ENCODE data around the gene HNRNPC. TPM values are rescaled to one million over a fixed set of nuclear protein-coding genes. Genes with fewer than 3 reads are reported as not detected.

The HNRNPC gene
- total RNA-seq, 3 donors from 2014 or later, result 273 to 334 (median 312) TPM

GRCh38 chr14:21255385-21256101 is 13.7 kb downstream of the HNRNPC start:
- TF ChIP-seq CTCF (IDR thresholded peaks at IDR 0.05), result no peak
- H3K4me1 ChIP-seq (ENCODE audit: low read depth), result peaks cover 15% of the 10 kb centered on the region
- intact Hi-C loops (cut with DNase I, micrococcal nuclease), result no loop called here
- peak; percentile 23 for ATAC-seq
- peaks cover 8% of the 10 kb centered on the region for H3K36me3 ChIP-seq (ENCODE audit: low read depth)
- no peaks in the 10 kb centered on the region for H3K9me3 ChIP-seq
- DNase-seq, result no peak
- H3K4me3 ChIP-seq, result no peak overlapping the region

- no peak for TF ChIP-seq CTCF (IDR thresholded peaks at IDR 0.05)
- no peak overlapping the region for H3K4me3 ChIP-seq
- DNase-seq, result no peak
- peaks cover 9% of the 10 kb centered on the region for H3K36me3 ChIP-seq (ENCODE audit: low read depth)
- no peaks in the 10 kb centered on the region for H3K9me3 ChIP-seq
- intact Hi-C loops (cut with DNase I, micrococcal nuclease), result no loop called here
- peaks cover 7% of the 10 kb centered on the region for H3K4me1 ChIP-seq (ENCODE audit: low read depth)
- ATAC-seq, result no peak
Measured at GRCh38 chr14:21252149-21252548, 17.1 kb downstream of the HNRNPC start.

DNA sequence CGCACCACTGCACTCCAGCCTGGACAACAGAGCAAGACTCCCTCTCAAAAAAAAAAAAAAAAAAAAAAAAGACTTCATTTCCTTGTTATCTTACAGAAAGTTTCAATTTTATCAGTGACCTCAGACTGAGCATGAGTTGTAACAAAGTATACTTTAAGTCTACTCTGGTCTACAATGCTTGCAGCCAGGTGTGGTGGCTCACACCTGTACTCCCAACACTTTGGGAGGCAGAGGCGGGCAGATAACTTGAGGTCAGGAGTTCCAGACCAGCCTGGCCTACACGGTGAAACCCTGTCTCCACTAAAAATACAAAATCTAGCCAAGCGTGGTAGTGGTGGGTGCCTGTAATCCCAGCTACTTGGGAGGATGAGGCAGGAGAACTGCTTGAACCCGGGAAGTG is 18.0 kb downstream of the HNRNPC start:
- no peak for TF ChIP-seq CTCF (IDR thresholded peaks at IDR 0.05)
- H3K4me1 ChIP-seq (ENCODE audit: low read depth), result peaks cover 7% of the 10 kb centered on the region
- DNase-seq, result no peak
- no peak overlapping the region for H3K4me3 ChIP-seq
- peaks cover 9% of the 10 kb centered on the region for H3K36me3 ChIP-seq (ENCODE audit: low read depth)
- ATAC-seq, result no peak
- H3K9me3 ChIP-seq, result no peaks in the 10 kb centered on the region
- intact Hi-C loops (cut with DNase I, micrococcal nuclease), result no loop called here

- Histone ChIP-seq H3K36me3 (ENCODE audit: low read depth) (peaks cover 9% of the 10 kb centered on the region), H3K4me3 (no peak overlapping the region), H3K4me1 (ENCODE audit: low read depth) (no peaks in the 10 kb centered on the region), H3K9me3 (no peaks in the 10 kb centered on the region)
- intact Hi-C loops (cut with DNase I, micrococcal nuclease), result no loop called here
- ATAC-seq (no peak), DNase-seq (no peak)
- no peak for TF ChIP-seq CTCF (IDR thresholded peaks at IDR 0.05)
Measured at GRCh38 chr14:21248739-21249411, 20.4 kb downstream of the HNRNPC start.

GRCh38 chr14:21248338-21248737 is 20.9 kb downstream of the HNRNPC start:
- Histone ChIP-seq H3K36me3 (ENCODE audit: low read depth) (peaks cover 9% of the 10 kb centered on the region), H3K4me3 (no peak overlapping the region), H3K9me3 (no peaks in the 10 kb centered on the region), H3K4me1 (ENCODE audit: low read depth) (no peaks in the 10 kb centered on the region)
- no peak for TF ChIP-seq CTCF (IDR thresholded peaks at IDR 0.05)
- no peak for ATAC-seq
- DNase-seq, result no peak
- intact Hi-C loops (cut with DNase I, micrococcal nuclease), result no loop called here

All from mucosa of descending colon (tissue), 3 donors.